UCSD-AML1 (cell line): Measurements from ENCODE around the gene UGT1A6.

Source experiments
- DNase-seq: peaks from one replicate; lab custom pipeline; 2025; ENCODE audit not compliant: unreplicated experiment; lab: John Stamatoyannopoulos, UW

Gene UGT1A6

DNA sequence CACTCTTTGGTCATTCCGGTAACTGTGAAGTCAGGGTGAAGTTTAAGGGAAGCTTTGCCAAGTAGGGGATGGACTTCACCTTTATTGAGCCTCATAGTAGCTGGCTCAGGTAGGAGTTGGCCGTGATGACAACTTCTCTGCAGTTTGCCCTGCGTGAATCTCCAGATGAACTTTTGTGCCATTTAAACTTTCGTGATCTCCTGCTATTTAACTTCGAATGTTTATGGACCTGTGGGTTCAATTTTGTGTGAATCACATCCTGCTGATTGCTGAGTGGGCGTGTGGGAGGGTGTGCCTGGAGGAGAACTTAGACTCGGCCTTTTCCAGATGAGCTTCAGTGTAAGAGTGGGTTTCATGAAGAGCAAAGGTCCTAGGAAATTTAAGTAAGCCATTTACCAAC, 71.6 kb downstream of the UGT1A6 start:
- DNase-seq = no peak

- no peak for DNase-seq
These were observed 72.1 kb downstream of the UGT1A6 start for GRCh38 chr2:233764761-233765160.

- DNase-seq = no peak
These were observed 73.7 kb downstream of the UGT1A6 start for GRCh38 chr2:233766416-233766815.

DNA sequence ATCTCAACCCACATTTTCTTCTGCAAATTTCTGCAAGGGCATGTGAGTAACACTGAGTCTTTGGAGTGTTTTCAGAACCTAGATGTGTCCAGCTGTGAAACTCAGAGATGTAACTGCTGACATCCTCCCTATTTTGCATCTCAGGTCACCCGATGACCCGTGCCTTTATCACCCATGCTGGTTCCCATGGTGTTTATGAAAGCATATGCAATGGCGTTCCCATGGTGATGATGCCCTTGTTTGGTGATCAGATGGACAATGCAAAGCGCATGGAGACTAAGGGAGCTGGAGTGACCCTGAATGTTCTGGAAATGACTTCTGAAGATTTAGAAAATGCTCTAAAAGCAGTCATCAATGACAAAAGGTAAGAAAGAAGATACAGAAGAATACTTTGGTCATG, 75.4 kb downstream of the UGT1A6 start:
- DNase-seq = no peak

GRCh38 chr2:233769260-233769659, 76.6 kb downstream of the UGT1A6 start:
- no peak for DNase-seq

GRCh38 chr2:233772153-233772552, 79.5 kb downstream of the UGT1A6 start:
- DNase-seq = no peak

DNA sequence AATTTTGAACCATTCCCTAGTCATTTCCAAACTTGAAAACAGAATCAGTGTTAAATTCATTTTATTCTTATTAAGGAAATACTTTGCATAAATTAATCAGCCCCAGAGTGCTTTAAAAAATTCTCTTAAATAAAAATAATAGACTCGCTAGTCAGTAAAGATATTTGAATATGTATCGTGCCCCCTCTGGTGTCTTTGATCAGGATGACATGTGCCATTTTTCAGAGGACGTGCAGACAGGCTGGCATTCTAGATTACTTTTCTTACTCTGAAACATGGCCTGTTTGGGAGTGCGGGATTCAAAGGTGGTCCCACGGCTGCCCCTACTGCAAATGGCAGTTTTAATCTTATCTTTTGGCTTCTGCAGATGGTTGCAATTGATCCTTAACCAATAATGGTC, 79.9 kb downstream of the UGT1A6 start:
- DNase-seq = no peak

DNA sequence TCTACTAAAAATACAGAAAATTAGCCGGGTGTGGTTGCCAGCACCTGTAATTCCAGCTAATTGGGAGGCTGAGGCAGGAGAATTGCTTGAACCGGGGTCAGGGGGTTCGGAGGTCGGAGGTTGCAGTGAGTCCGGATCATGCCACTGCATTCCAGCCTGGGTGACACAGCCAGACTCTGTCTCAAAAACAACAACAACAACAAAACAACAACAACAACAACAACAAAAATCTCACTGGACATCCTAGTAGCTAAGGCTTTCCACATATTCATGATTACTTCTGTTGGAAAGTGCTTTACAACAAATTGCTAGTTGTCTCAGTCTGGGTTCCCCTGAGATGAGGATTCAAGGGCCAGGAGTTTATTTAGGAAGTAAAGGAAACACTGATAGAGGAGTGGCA, 81.2 kb downstream of the UGT1A6 start:
- DNase-seq = no peak

- DNase-seq = no peak
These were observed 82.7 kb downstream of the UGT1A6 start for GRCh38 chr2:233775414-233775813.

DNA sequence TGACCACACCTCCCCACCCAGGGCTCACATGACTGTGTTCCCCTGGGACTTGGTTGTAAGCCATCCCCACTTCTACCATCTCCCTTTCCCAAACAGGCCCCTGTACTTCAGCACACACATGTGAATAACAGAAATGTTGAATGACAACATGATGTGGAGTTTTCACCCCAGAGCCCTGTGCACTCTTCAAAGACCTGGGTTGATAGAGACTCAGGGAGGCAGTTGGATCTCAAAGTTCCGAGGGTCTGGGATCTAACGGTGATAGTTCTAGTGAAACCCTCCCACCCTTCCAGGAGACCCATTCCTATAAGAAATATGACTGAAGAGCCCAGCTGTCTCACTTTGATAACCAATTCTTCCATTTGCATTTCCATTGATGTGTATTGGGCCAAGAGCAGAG, 85.3 kb downstream of the UGT1A6 start, which contains the start of gene MROH2A:
Gene MROH2A, plus strand, starts transcription at position 301 of the 400 bp plus-strand sequence. CDS start 1,029 bp downstream, outside the sequence.
- no peak for DNase-seq

GRCh38 chr2:233779722-233780121, 87.0 kb downstream of the UGT1A6 start:
- no peak for DNase-seq

- no peak for DNase-seq
These were observed 88.1 kb downstream of the UGT1A6 start for GRCh38 chr2:233780771-233781170.

DNA sequence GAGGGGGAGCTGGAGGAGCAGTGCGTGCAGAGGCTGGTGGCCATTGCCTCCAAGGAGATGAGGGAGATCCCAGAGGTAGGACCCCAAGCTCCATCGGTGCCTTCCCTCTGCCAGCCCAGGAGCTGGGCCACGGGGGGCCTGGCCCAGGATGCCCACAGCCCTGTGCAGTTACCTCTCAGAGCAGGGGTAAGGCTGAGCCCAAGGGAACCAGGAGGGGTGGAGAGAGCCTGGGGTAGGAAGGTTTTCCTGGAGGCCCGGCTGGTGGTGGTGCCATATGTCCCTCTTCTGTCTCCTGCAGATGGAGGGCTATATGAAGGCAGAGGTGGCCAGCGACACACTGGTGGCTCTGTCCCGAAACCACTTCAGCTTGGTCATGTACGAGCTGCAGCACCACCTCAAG, 96.9 kb downstream of the UGT1A6 start:
- DNase-seq = no peak

- no peak for DNase-seq
These were observed 98.6 kb downstream of the UGT1A6 start for GRCh38 chr2:233791151-233791882.

DNA sequence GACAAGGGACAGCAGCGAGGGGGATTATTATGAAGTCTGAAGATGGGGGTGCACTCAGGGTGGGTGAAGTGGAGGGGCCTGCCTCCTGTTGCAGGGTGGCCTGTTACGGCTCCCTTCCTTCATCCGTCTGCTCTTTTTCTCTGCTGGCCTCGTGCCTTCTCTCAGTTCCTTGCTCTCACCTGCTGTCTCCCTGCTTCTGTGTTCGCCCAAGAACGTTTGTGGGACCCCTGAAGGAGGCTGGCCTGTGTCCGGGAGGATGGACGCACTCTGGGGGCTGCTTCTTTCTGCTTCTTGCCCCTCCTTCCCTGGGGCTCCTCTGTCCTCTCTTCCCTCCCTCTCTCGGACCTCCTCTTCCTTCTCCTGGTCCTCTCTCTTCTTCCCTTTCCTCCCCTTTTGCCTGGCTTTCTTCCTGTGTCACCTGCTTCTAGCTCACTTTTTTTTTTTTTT, 99.2 kb downstream of the UGT1A6 start:
- no peak for DNase-seq

- DNase-seq = no peak
These were observed 100.0 kb downstream of the UGT1A6 start for GRCh38 chr2:233792720-233793119.

DNA sequence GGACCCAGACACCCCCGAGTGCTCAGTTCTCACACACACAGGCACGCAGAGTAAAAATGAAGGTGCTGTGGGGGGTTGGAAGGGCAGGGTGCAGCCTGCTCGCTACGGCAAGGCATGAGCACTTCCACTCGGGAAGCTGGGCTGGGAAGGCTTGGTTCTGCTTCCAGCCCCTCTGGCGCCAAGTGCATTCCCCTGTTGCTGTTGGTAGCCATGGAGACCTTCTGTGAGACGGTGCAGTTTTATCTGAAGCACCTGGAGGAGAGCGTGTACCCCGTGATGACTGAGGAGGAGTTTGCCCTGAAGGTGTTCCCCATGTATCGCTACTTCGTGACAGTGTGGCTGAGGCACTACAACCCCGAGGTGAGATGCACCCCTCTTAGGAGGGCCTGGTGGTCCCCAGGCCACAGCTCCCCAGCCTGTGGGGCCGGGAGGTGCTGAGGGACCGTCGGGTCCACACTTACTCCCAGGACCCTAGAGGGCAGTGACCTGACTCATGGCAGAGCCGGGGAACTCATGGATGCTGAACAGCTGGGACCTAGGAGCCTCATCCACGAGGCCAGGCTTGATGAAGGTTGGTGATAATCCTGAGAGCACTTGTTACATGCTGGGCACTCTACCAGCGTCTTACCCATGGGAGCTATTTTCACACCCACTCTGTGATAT, 100.9 kb downstream of the UGT1A6 start:
- no peak for DNase-seq

GRCh38 chr2:233794128-233794658, 101.5 kb downstream of the UGT1A6 start:
- DNase-seq = no peak

GRCh38 chr2:233795735-233796171, 103.1 kb downstream of the UGT1A6 start:
- DNase-seq = no peak

DNA sequence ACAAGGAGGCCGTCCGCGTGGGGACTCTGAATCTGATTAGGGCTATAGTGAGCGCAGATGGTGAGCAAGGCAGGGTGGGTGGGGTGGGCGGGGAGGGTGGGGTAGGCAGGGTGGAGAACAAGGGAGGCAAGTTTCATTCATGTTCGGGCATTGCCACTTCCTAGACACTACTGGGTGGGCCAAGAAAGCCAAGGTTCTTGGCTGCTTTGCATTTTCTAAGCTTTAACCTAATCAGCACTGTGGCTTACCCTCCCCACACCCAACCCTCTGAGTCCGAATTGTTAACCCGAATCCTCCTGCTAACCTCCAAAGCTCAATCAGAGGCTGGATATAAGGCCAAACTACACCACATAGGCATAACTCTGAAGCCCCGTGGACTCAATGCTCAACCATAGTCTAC, 103.6 kb downstream of the UGT1A6 start:
- no peak for DNase-seq

DNA sequence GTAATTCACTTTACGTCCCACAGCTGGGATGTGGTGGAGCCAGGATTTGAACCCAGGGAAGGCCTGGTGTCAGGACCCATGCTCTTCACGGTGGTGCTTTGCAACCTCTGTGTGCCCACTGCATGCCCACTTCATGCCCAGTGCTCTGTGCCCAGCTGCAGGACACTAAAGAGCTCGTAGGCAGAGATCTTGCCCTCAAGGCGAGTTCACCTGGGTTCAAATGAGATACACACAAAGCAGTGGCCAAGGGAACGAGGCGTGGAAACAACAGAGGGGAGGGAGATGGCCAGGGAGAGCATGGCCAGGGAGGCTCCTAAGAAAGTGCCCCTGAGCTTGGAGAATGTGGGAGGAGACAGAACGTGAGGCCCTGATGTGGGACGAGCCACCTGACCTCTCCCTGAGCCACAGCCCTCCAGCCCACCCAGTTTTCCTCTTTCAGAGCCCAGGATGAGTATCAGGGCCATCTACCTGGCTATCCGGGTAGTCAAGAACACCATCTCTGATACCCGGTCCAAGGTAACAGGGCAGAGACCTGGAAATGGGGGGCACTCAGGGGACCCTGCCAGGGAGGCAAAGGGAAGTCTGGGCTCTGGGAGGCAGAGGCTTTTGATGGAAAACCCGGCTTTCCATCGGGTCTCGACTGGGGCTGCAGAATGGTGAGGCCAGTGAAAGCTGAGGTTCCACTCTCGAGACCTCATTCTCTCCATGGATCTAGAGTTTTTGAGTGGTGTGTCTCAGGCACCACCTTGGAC, 105.8 kb downstream of the UGT1A6 start:
- DNase-seq = no peak
